ENCODE data around the gene NEURL1.

- TF ChIP-seq CTCF (IDR thresholded peaks at IDR 0.05; ENCODE audit: low read depth, low read length) (peak; percentile 46), POLR2A (IDR thresholded peaks at IDR 0.05; ENCODE audit: extremely low read depth, insufficient read length) (no peak)
- TF ChIP-seq, protein P1, sequence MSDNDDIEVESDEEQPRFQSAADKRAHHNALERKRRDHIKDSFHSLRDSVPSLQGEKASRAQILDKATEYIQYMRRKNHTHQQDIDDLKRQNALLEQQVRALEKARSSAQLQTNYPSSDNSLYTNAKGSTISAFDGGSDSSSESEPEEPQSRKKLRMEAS (IDR thresholded peaks at IDR 0.05; ENCODE audit: low read depth, low read length), result peak; percentile 75
Observed at GRCh38 chr10:103476046-103476768, 17.3 kb upstream of the NEURL1 start.

All from NB4 (cell line).